HG02884 (cell line): ENCODE results near the gene LRRC42.
"Not testable (repeated sequence)": the region's sequence is repeated elsewhere in the genome, so short reads cannot be mapped to it uniquely, and the experiment has no call there.

Experiments used
- ATAC-seq: cut with Tn5 transposase; IDR thresholded peaks from one replicate; pipeline ENCODE4 v1.9.1; 2021; ENCODE audit warnings: mild to moderate bottlenecking, moderate library complexity; ENCODE audit not compliant: unreplicated experiment

The LRRC42 gene

GRCh38 chr1:54003750-54004480, 57.8 kb downstream of the LRRC42 start:
- ATAC-seq: not testable (repeated sequence)

GRCh38 chr1:54004481-54005049, 58.4 kb downstream of the LRRC42 start:
- no peak for ATAC-seq

GRCh38 chr1:54006508-54006907, 60.4 kb downstream of the LRRC42 start:
- no peak for ATAC-seq

- no peak for ATAC-seq
Observed at GRCh38 chr1:54007613-54008012, 61.5 kb downstream of the LRRC42 start.

- no peak for ATAC-seq
Observed at GRCh38 chr1:54008876-54009275, 62.7 kb downstream of the LRRC42 start.

- no peak for ATAC-seq
Observed at GRCh38 chr1:54009406-54009805, 63.3 kb downstream of the LRRC42 start.

- ATAC-seq: no peak
Observed at GRCh38 chr1:54010415-54011117, 64.4 kb downstream of the LRRC42 start.

GRCh38 chr1:54011316-54012007, 65.3 kb downstream of the LRRC42 start:
- ATAC-seq: no peak

- no peak for ATAC-seq
Observed at GRCh38 chr1:54012008-54012325, 65.8 kb downstream of the LRRC42 start.

GRCh38 chr1:54012863-54013262, 66.7 kb downstream of the LRRC42 start:
- ATAC-seq: no peak

GRCh38 chr1:54013393-54014008, 67.4 kb downstream of the LRRC42 start:
- ATAC-seq: no peak

GRCh38 chr1:54014009-54014629, 68.0 kb downstream of the LRRC42 start:
- ATAC-seq: no peak

- ATAC-seq: no peak
Observed at GRCh38 chr1:54016343-54017282, 70.5 kb downstream of the LRRC42 start.
